HAP-1 (cell line): Measurements from ENCODE around the gene AMD1.

Experiments
- DNase-seq, 2 experiments: peaks; one replicate each; pipeline ENCODE4 v3.0.0-alpha.2; 2016 to 2020; ENCODE audit warnings: low spot score in 2 of 2
- H3K27me3 ChIP-seq: fragments of 250-450 bp; sonication (Bioruptor Pico); 2 replicates; pipeline ENCODE4 v1.5.1; 2020; ENCODE audit warnings: low read depth, mild to moderate bottlenecking, moderate library complexity
- H3K36me3 ChIP-seq: fragments of 250-450 bp; sonication (Bioruptor Pico); replicated peaks from 2 replicates; pipeline ENCODE4 v1.5.1; 2020; ENCODE audit warnings: mild to moderate bottlenecking
- H3K4me1 ChIP-seq: fragments of 250-450 bp; sonication (Bioruptor Pico); 2 replicates; pipeline ENCODE4 v1.5.1; 2020; ENCODE audit warnings: mild to moderate bottlenecking
- H3K4me3 ChIP-seq: fragments of 250-450 bp; sonication (Bioruptor Pico); 2 replicates; pipeline ENCODE4 v1.5.1; 2020; ENCODE audit warnings: mild to moderate bottlenecking, moderate library complexity
- H3K9me3 ChIP-seq: fragments of 250-450 bp; sonication (Bioruptor Pico); 2 replicates; pipeline ENCODE4 v1.5.1; 2020; ENCODE audit warnings: mild to moderate bottlenecking, moderate library complexity
- in situ Hi-C: fragments of 300-500 bp; cut with MboI; formaldehyde crosslinking; loops from 3 replicates; pipeline ENCODE4 v1.14.3; 2020; ENCODE audit warnings: low sequenced_read_pairs, inconsistent platforms, mixed read lengths

AMD1 gene

DNA sequence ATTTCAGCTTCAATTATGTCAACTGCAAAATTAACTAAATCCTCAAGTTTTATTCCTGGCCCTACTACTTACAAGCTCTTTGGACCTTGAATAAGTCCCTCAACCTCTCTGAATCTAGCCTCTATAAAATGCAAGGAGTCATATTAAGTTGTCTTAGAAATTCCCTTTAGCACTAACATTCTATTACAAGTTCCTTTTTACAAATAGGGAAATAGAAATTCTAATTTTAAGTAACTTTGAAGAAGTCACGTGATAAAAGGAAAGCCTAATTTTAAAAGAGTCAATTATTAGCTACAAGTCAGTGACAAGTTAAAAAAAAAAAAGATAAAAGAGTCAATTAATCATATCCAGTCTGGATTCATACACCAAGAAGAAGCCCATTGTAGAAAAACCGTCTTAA lies 59.3 kb downstream of the AMD1 start:
- Histone ChIP-seq H3K27me3 (no peaks in the 10 kb centered on the region), H3K9me3 (no peaks in the 10 kb centered on the region), H3K4me1 (no peaks in the 10 kb centered on the region), H3K36me3 (no peaks in the 10 kb centered on the region), H3K4me3 (no peak overlapping the region)
- DNase-seq, result no peak
- in situ Hi-C loops, result no loop called here

GRCh38 chr6:110934381-110934898 lies 59.9 kb downstream of the AMD1 start:
- Histone ChIP-seq H3K4me3 (no peak overlapping the region), H3K36me3 (no peaks in the 10 kb centered on the region), H3K27me3 (no peaks in the 10 kb centered on the region), H3K9me3 (no peaks in the 10 kb centered on the region), H3K4me1 (no peaks in the 10 kb centered on the region)
- DNase-seq, result no peak
- in situ Hi-C loops, result no loop called here

GRCh38 chr6:110935171-110935570 lies 60.6 kb downstream of the AMD1 start:
- in situ Hi-C loops, result no loop called here

DNA sequence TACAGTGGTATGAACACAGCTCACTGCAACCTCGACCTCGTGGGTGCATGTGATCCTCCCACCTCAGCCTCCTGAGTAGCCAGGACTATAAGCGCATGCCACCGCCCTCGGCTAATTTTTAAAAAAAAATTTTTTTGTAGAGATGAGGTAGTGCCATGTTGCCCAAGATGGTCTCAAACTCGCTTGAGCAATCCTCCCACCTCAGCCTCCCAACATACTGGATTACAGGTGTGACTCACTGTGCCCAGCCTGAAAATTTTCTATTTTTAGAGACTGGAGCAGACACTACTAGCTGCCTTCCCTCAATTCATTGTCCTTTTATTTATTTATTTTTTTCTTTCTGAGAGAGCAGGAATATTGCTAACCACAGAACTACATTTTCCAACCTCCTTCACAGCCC lies 63.6 kb downstream of the AMD1 start:
- Histone ChIP-seq H3K9me3 (no peaks in the 10 kb centered on the region), H3K4me3 (no peak overlapping the region), H3K27me3 (no peaks in the 10 kb centered on the region), H3K4me1 (no peaks in the 10 kb centered on the region), H3K36me3 (no peaks in the 10 kb centered on the region)
- DNase-seq, result no peak
- in situ Hi-C loops, result no loop called here

More at GRCh38 chr6:110935171-110935570, 60.6 kb downstream of the AMD1 start:
- Histone ChIP-seq H3K27me3 (no peaks in the 10 kb centered on the region), H3K9me3 (no peaks in the 10 kb centered on the region), H3K36me3 (no peaks in the 10 kb centered on the region), H3K4me1 (no peaks in the 10 kb centered on the region), H3K4me3 (no peak overlapping the region)
- no peak for DNase-seq

- no peak overlapping the region for H3K4me3 ChIP-seq
- DNase-seq, result no peak
- in situ Hi-C loops, result no loop called here
Observed at GRCh38 chr6:110939429-110940200, 65.0 kb downstream of the AMD1 start.

GRCh38 chr6:110944681-110945151 lies 70.1 kb downstream of the AMD1 start:
- H3K36me3 ChIP-seq, result no peaks in the 10 kb centered on the region
- no peaks in the 10 kb centered on the region for H3K27me3 ChIP-seq
- DNase-seq, result no peak
- no peaks in the 10 kb centered on the region for H3K4me1 ChIP-seq
- in situ Hi-C loops, result no loop called here
- H3K9me3 ChIP-seq, result no peaks in the 10 kb centered on the region
- H3K4me3 ChIP-seq, result no peak overlapping the region

More at GRCh38 chr6:110939429-110940200, 65.0 kb downstream of the AMD1 start:
- H3K36me3 ChIP-seq, result no peaks in the 10 kb centered on the region
- H3K4me1 ChIP-seq, result no peaks in the 10 kb centered on the region
- H3K27me3 ChIP-seq, result no peaks in the 10 kb centered on the region
- no peaks in the 10 kb centered on the region for H3K9me3 ChIP-seq
